HG02763 (cell line): ENCODE measurements around the gene NDST1.
A peak's percentile ranks its signal among the peaks of the same experiment; 100 is the strongest.

Experiments used
- ATAC-seq: cut with Tn5 transposase; IDR thresholded peaks from one replicate; pipeline ENCODE4 v1.9.1; 2021; ENCODE audit warnings: mild to moderate bottlenecking, moderate library complexity; ENCODE audit not compliant: unreplicated experiment

NDST1 gene

GRCh38 chr5:150540615-150541396 lies 32.9 kb downstream of the NDST1 start:
- no peak for ATAC-seq

GRCh38 chr5:150541397-150541675 lies 33.4 kb downstream of the NDST1 start:
- ATAC-seq, result no peak

DNA sequence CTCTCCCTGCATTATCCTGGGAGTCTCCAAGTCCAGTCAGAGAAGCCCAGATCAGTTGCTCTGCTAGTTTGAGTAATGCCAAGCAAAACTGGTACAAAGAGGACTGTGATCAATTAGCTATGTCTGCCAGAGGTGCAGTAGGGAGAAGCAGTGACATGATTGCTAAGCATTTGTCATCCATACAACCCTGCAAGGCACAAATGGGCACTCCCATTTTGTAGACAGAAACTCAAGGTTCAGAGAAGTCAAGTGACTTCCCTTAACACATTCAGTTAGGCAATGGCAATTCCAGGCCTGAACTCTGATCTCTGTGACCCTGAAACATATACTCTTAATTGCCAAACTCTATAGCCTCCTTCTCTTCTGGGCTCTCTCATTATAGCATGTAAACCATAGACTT lies 34.0 kb downstream of the NDST1 start:
- no peak for ATAC-seq

- ATAC-seq, result no peak
Measured at GRCh38 chr5:150542933-150543445, 35.1 kb downstream of the NDST1 start.

- ATAC-seq, result peak; percentile 69
Measured at GRCh38 chr5:150544611-150545219, 36.8 kb downstream of the NDST1 start.

- ATAC-seq, result no peak
Measured at GRCh38 chr5:150545246-150545645, 37.3 kb downstream of the NDST1 start.

DNA sequence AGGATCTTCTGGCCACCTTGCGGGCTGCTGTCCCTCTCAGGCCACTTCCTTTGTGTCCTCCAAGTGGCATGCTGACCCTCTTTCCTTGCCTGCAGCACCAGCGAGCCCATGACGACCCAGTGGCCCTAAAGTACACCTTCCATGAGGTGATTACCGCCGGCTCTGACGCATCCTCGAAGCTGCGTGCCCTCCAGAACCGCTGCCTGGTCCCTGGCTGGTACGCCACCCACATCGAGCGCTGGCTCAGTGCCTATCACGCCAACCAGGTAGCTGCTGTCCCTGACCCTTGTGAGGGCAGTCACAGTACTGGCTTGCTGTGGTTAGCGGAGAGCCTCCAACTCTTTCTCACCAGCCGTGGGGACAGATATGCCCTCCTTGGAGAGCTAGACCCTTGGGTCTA lies 40.2 kb downstream of the NDST1 start:
- no peak for ATAC-seq

- no peak for ATAC-seq
Measured at GRCh38 chr5:150549735-150550134, 41.8 kb downstream of the NDST1 start.

- no peak for ATAC-seq
Measured at GRCh38 chr5:150550286-150550685, 42.4 kb downstream of the NDST1 start.

DNA sequence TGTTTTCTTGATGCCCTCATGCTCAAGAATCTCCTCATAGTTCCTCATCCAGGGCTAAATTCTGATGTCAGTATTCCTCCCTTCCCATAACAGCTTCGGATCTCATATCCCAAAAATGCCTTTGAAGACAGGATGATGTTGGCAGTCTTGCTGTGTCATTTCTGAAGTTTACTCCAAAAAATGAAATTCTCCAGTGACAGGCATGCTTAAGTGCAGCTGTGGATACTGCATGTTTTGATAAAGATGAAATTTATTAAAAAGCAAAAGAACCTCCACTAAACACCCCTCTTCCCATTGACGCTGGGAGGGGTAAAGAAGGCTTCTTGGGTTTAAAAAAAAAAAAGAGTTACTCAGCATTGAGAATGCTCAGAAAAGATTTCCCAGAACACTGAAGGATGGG lies 43.1 kb downstream of the NDST1 start:
- no peak for ATAC-seq

DNA sequence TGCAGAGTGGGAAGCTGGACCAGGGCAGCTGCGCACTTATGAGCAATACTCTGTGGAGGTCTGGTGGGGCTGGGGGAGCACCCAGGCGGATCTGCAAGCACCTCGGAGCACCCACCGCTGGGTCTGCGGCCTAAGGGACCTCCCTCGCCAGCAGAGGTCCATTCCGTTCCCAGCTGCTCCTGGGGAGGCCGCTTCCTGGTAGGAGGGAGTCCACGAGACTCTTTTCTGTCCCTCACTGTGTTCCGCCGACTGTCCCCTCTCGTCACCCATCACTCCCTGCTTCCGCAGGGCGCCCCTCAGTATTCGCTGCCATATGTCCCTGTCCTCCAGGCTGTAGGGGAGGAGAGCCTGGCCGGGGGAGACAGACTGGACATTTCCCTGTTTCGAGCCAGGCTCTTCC lies 45.5 kb downstream of the NDST1 start:
- no peak for ATAC-seq

DNA sequence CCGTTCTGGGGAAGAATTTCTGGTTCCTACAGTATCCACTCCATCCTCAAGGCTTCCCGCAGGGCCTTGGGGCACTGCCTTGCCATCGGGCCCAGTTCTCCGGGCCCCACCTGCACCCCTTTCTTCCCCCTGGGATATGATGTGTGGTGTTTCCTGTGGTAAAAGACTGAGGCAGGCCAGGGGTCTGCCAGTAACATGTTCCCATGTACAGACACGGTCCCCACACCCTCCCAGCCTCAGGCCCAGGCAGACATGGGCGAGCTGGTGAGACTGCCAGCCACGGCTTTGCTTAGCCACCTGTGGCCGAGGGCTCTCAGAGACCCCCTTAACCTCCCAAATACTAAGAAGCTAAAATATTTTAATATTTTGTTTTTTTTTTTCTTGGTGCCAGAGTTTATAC lies 46.0 kb downstream of the NDST1 start:
- ATAC-seq, result no peak

- ATAC-seq, result no peak
Measured at GRCh38 chr5:150554857-150555256, 46.9 kb downstream of the NDST1 start.

- ATAC-seq, result no peak
Measured at GRCh38 chr5:150556106-150556505, 48.2 kb downstream of the NDST1 start.

GRCh38 chr5:150556859-150557508 lies 49.1 kb downstream of the NDST1 start:
- ATAC-seq, result no peak

GRCh38 chr5:150557509-150557872 lies 49.6 kb downstream of the NDST1 start:
- ATAC-seq, result no peak

GRCh38 chr5:150558088-150558621 lies 50.2 kb downstream of the NDST1 start:
- no peak for ATAC-seq

DNA sequence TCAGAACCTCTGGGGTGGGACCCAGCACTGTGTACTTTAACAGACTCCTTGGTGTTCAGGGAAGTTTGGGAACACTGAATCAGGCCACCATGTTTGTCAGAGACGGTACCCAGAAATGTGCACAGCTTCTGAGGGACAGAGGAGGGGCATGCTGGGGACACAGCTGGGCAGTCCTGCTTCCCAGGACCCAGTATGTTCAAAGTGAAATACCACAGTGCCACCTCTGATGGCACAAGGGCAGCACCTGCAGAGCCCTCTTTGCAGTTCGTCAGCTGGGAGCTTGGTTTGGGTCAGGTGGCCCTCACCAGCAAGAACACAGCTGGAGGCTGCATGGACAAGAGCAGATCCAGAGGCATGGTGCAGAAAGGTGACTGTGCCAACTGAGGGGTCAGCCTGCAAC lies 51.2 kb downstream of the NDST1 start:
- no peak for ATAC-seq

DNA sequence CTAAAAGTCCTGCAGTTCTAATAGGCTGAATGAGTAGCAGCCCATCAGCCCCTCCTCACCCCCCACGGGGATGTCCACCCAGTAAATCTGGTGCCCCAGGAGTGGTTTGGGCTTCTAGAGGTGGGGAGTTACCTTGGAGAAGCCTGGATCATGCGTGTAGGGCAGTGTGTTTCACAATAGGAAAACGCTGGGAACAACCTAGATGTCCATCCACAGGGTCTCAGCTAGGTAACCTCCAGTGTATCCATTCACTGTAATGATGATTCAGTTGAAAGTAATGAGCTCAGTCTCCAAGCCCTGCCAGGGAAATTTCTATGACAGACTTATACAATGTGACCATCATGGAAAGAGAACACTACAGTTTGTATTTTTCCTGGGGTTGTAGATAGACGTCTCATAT lies 51.8 kb downstream of the NDST1 start:
- no peak for ATAC-seq

GRCh38 chr5:150560401-150561191 lies 52.7 kb downstream of the NDST1 start:
- peak; percentile 73 for ATAC-seq

GRCh38 chr5:150561192-150561512 lies 53.2 kb downstream of the NDST1 start:
- ATAC-seq, result no peak
